ENCODE data around the gene HOXC13. TPM values are rescaled to one million over a fixed set of nuclear protein-coding genes. Genes with fewer than 3 reads are reported as not detected.

HOXC13 gene
- total RNA-seq, 2 experiments from 2014 or later = not detected

DNA sequence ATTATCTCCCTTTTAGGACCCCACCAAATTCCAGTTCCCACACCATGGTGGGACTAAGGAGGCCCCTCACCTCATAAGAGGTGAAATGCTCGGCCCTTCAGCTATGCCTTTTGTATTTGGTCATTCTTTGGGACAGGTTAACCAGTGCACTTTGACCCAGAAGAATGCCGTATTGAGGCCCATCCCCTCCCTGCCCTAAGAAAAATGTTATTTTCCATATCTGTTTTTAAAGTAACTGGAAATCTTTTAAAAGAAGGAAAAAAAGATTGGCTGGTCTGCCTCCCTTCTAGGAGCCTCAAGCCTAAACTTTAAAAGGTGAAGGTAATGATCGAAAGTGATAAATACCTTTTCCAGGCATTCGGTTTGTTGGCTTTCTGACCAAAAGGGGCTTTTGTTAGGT is 5.7 kb upstream of the HOXC13 start:
- DNase-seq (no peak), ATAC-seq (ENCODE audit: poor library complexity) (no peak)
- Histone ChIP-seq H3K27me3 (ENCODE audit: control insufficient read depth in 1 of 2, insufficient read depth in 2 of 2, low read length in 2 of 2) (peaks cover 91 to 98% of the 10 kb centered on the region in 2 experiments), H3K36me3 (ENCODE audit: insufficient read depth, low read length) (no peaks in the 10 kb centered on the region), H3K9me3 (ENCODE audit: control insufficient read depth in 1 of 2, insufficient read depth in 1 of 2, low read length in 2 of 2) (peaks cover 0 to 30% of the 10 kb centered on the region in 2 experiments), H3K27ac (ENCODE audit: low read depth in 1 of 2, low read length in 2 of 2) (no peak overlapping the region), H3K4me1 (ENCODE audit: insufficient read depth, low read length) (peaks cover 9% of the 10 kb centered on the region), H3K4me3 (ENCODE audit: low read length) (no peak overlapping the region)
- H3K9me3 Mint-ChIP-seq = no peaks in the 10 kb centered on the region
- ChIA-PET POLR2A (no interaction called here), CTCF (no interaction called here)
- H3K27me3 Mint-ChIP-seq = peaks cover 99% of the 10 kb centered on the region
- H3K4me1 Mint-ChIP-seq (ENCODE audit: low read depth) = peaks cover 21% of the 10 kb centered on the region
- TF ChIP-seq, protein P1, sequence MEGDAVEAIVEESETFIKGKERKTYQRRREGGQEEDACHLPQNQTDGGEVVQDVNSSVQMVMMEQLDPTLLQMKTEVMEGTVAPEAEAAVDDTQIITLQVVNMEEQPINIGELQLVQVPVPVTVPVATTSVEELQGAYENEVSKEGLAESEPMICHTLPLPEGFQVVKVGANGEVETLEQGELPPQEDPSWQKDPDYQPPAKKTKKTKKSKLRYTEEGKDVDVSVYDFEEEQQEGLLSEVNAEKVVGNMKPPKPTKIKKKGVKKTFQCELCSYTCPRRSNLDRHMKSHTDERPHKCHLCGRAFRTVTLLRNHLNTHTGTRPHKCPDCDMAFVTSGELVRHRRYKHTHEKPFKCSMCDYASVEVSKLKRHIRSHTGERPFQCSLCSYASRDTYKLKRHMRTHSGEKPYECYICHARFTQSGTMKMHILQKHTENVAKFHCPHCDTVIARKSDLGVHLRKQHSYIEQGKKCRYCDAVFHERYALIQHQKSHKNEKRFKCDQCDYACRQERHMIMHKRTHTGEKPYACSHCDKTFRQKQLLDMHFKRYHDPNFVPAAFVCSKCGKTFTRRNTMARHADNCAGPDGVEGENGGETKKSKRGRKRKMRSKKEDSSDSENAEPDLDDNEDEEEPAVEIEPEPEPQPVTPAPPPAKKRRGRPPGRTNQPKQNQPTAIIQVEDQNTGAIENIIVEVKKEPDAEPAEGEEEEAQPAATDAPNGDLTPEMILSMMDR (IDR thresholded peaks at IDR 0.05) = no peak
- H3K36me3 Mint-ChIP-seq (ENCODE audit: low read depth) = no peaks in the 10 kb centered on the region
- intact Hi-C loops (cut with DNase I, micrococcal nuclease) = no loop called here
- H3K4me3 Mint-ChIP-seq = no peak overlapping the region
- H3K27ac Mint-ChIP-seq = no peak overlapping the region

DNA sequence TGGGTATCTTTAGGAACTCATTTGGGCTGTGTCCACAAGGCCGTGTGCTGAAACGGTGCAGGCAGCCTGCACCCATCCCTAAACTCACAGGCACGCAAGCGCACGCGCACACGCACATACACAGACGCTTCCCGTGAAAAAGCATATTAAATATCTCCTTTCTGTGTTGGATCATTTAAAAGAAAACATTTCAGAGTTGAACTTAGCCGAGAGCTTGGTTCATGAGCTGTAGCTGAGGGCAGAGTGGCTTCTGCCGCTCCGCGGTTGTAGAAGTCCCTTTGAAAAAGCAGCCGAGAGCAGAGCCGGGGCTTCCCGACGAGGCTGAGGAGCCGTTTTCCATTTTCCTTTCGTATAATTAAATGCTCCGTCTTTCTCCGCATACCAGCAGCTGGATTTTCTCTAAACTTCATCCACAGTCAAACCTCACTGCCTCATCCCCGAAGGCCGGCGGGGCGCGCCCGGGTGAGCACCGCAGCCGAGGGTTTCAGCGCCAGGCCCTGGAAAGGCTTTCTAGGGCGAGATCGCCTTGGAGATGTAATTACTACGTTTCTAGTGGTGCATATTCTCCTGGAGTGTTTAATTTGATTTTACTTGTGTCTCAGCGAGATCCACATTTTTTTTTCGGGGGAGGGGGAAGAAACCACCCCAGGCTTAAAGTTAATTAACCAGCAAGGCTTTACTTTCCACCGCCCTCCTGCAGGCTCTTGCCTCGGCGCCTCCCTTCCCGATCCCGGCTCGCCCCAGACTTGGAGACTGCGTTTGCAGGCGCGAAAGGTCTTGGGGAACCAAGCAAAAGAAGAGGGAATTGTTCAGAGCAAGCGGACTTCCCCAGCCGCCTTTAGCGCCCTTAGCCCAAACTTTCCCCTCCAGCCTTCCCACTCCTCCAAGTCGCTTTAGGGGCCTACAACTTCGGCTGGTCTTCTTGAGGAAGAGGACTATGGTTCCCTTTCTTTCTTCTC is 3.0 kb upstream of the HOXC13 start:
- H3K36me3 Mint-ChIP-seq (ENCODE audit: low read depth) = no peaks in the 10 kb centered on the region
- H3K36me3 ChIP-seq (ENCODE audit: insufficient read depth, low read length) = no peaks in the 10 kb centered on the region
- peaks cover 19% of the 10 kb centered on the region for H3K4me1 ChIP-seq (ENCODE audit: insufficient read depth, low read length)
- H3K27me3 Mint-ChIP-seq = peaks cover 90% of the 10 kb centered on the region
- POLR2A ChIA-PET = no interaction called here
- H3K27me3 ChIP-seq (ENCODE audit: control insufficient read depth in 1 of 2, insufficient read depth in 2 of 2, low read length in 2 of 2) = peaks cover 88 to 99% of the 10 kb centered on the region in 2 experiments
- H3K27ac ChIP-seq (ENCODE audit: low read depth in 1 of 2, low read length in 2 of 2) = no peak overlapping the region
- no peak overlapping the region for H3K4me3 ChIP-seq (ENCODE audit: low read length)
- ATAC-seq (ENCODE audit: poor library complexity) (no peak), DNase-seq (no peak)
- TF ChIP-seq, protein P1 (IDR thresholded peaks at IDR 0.05) = no peak
- H3K9me3 ChIP-seq (ENCODE audit: control insufficient read depth in 1 of 2, insufficient read depth in 1 of 2, low read length in 2 of 2) = peaks cover 0 to 40% of the 10 kb centered on the region in 2 experiments
- peaks cover 35% of the 10 kb centered on the region for H3K4me1 Mint-ChIP-seq (ENCODE audit: low read depth)
- intact Hi-C loops (cut with DNase I, micrococcal nuclease) = loop anchor here in 1 of 2 experiments (2.0 kb wide), 1 partner anchor 15 kb away; no protein-coding TSS in a partner anchor
- CTCF ChIA-PET = no interaction called here
- H3K9me3 Mint-ChIP-seq = no peaks in the 10 kb centered on the region
- H3K4me3 Mint-ChIP-seq = no peak overlapping the region
- no peak overlapping the region for H3K27ac Mint-ChIP-seq

DNA sequence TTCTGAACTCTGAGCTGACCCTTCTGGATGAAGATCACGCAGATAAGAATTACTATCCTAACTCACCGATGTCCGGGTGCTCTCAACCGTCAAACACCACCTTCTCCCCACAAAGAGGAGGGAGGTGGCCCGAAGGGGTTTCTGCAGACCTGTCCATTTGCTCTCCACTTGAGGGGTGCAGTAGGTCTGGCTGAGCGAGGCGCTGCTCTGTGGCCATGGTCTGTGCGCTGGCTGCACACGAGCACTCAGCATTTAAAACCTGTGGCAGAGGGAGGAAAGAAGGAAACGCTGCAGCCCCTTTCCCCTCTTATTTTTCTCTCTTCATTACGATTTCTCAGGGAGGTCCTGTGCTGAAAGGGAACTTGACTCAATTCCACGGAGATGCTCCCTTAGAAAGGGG is 1.5 kb upstream of the HOXC13 start:
- CTCF ChIA-PET = no interaction called here
- Histone ChIP-seq H3K27me3 (ENCODE audit: control insufficient read depth in 1 of 2, insufficient read depth in 2 of 2, low read length in 2 of 2) (peaks cover 89 to 99% of the 10 kb centered on the region in 2 experiments), H3K4me1 (ENCODE audit: insufficient read depth, low read length) (peaks cover 19% of the 10 kb centered on the region), H3K4me3 (ENCODE audit: low read length) (no peak overlapping the region), H3K9me3 (ENCODE audit: control insufficient read depth in 1 of 2, insufficient read depth in 1 of 2, low read length in 2 of 2) (peaks cover 0 to 38% of the 10 kb centered on the region in 2 experiments), H3K27ac (ENCODE audit: low read depth in 1 of 2, low read length in 2 of 2) (no peak overlapping the region), H3K36me3 (ENCODE audit: insufficient read depth, low read length) (no peaks in the 10 kb centered on the region)
- POLR2A ChIA-PET = no interaction called here
- Mint-ChIP-seq H3K4me3 (no peak overlapping the region), H3K36me3 (ENCODE audit: low read depth) (no peaks in the 10 kb centered on the region), H3K9me3 (no peaks in the 10 kb centered on the region), H3K27me3 (peaks cover 90% of the 10 kb centered on the region), H3K4me1 (ENCODE audit: low read depth) (peaks cover 35% of the 10 kb centered on the region), H3K27ac (no peak overlapping the region)
- TF ChIP-seq, protein P1 (IDR thresholded peaks at IDR 0.05) = no peak
- intact Hi-C loops (cut with DNase I, micrococcal nuclease) = loop anchor here in 1 of 2 experiments (2.0 kb wide), 1 partner anchor 14 kb away; no protein-coding TSS in a partner anchor
- DNase-seq = no peak
- no peak for ATAC-seq (ENCODE audit: poor library complexity)

Measured in CD4-positive, alpha-beta T cell (primary cell).